Measurements from ENCODE around the gene KMO.

KMO gene

DNA sequence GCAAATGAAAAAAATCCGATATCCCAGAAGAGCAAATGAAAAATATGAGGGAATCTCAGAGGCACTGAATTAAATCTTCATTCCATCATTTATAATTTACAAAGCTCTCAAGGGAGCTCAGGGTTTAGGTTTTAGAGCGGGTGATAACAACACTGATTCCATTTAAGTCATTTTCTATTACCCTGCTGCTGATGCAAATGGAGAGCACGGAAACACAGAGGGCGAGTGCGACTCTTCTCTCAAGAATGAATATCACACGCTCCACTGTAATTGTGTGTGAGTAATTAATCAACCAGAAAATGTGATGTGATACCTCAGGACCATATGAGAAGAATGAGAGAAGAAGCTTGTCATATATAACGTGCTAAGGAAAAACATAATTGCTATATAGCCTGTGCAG, 85.2 kb downstream of the KMO start:
- TF ChIP-seq, protein P1, sequence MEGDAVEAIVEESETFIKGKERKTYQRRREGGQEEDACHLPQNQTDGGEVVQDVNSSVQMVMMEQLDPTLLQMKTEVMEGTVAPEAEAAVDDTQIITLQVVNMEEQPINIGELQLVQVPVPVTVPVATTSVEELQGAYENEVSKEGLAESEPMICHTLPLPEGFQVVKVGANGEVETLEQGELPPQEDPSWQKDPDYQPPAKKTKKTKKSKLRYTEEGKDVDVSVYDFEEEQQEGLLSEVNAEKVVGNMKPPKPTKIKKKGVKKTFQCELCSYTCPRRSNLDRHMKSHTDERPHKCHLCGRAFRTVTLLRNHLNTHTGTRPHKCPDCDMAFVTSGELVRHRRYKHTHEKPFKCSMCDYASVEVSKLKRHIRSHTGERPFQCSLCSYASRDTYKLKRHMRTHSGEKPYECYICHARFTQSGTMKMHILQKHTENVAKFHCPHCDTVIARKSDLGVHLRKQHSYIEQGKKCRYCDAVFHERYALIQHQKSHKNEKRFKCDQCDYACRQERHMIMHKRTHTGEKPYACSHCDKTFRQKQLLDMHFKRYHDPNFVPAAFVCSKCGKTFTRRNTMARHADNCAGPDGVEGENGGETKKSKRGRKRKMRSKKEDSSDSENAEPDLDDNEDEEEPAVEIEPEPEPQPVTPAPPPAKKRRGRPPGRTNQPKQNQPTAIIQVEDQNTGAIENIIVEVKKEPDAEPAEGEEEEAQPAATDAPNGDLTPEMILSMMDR (IDR thresholded peaks at IDR 0.05; ENCODE audit: low read depth, low read length): no peak
- H3K4me3 ChIP-seq (replicated peaks in 1 of 2; ENCODE audit: low read depth in 2 of 2, low read length in 2 of 2): no peak overlapping the region
- no peak for DNase-seq (ENCODE audit: low read depth in 2 of 2)

DNA sequence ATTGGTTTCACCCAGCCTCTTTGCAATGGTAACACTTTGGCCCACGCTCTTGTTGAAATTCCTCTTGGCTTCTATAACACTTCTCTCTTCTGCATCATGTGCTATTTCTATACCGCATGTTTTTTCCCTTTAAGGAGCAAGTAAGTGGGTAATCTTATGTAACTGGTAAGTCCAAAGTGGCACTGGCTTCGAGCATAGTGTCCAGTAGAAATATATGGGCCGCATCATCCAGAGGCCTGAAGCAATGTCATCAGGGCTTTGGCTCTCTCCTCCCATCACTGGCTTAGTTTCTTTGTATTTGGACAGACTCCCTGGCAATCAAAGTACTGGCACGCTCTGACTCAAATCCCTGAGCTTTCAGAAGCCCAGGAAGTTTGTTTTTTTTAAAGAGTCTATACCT, 90.5 kb downstream of the KMO start:
- DNase-seq (ENCODE audit: low read depth in 2 of 2): peak in 1 of 2 donors; percentile 42
- TF ChIP-seq, protein P1 (IDR thresholded peaks at IDR 0.05; ENCODE audit: low read depth, low read length): no peak
- H3K4me3 ChIP-seq (replicated peaks in 1 of 2; ENCODE audit: low read depth in 2 of 2, low read length in 2 of 2): no peak overlapping the region

DNA sequence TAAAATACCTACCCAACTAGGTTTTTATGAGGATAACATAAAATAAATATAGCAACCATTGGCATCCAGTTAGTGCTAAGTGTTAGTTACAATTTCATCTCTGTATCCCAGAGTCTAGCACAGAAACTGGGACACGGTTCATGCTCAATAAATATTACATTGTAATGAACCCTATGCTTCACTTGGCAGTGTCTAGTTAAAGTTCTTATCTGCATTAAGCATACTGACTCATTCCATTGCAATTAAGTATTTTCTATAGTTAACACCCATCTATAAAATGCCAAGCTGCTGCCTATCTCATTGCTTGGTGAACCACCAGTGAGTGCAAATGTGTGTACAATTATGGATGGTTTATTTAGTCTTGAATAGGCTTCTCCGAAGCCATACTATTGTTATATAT, 92.8 kb downstream of the KMO start:
- TF ChIP-seq, protein P1 (IDR thresholded peaks at IDR 0.05; ENCODE audit: low read depth, low read length): no peak
- no peak overlapping the region for H3K4me3 ChIP-seq (replicated peaks in 1 of 2; ENCODE audit: low read depth in 2 of 2, low read length in 2 of 2)
- DNase-seq (ENCODE audit: low read depth in 2 of 2): peak in 1 of 2 donors; percentile 48

DNA sequence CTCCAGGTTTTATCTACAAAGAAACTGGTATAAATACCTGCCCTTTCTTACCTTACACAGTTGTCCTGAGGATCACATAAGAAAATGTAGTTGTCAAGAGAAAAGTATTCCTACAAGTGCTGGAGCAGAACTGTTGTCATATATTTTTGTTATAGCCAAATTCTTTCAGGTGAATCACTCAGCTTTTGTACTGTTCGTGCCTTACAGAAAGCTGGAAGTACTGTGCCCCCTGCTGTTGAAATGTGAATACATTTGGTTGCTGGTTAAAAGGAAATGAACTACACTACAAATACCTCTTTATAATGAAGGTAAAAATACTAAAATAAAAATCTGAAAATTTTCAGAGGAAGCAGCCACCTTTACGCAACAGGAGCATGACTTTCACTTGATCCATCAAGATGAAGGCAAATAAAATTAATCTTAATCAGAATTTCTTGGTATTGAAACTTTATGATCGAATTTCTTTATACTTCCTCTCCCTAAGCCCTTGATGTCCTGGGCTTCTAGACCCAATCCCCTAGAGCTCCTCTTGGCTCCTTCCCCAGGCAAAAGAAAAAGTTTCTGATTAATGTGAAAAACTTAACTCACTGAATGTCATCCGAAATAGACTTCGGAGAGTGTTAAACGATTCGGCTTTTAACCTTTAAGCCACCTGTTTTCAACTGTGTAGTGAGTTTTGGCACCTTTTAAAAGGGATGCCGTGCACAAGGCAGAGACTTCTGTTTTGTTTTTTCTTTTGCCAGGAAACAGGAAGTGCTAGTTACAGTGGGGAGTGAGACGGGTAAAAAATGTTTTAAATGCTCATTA, 95.5 kb downstream of the KMO start:
- DNase-seq (ENCODE audit: low read depth in 2 of 2): peak; percentile 85 to 92
- H3K4me3 ChIP-seq (replicated peaks in 1 of 2; ENCODE audit: low read depth in 2 of 2, low read length in 2 of 2): no peak overlapping the region
- TF ChIP-seq, protein P1 (IDR thresholded peaks at IDR 0.05; ENCODE audit: low read depth, low read length): peak; percentile 67

DNA sequence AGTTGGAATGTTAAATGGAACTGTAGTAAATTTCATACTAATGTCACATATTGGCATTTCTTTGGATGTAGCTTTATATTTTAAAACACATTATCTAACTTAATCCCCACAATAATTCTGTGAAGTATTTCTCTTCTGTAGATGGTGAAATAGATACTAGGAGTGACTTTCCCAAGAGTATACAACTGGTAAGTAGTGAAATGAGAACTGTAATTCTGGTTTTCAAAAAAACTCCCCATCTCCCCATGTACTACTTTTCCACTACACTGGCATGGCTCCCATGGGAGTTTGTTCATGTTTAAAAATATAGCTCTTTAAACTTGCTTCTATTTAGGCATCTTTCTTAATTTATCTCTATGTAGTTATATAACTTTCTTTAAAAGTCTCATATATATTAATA, 97.8 kb downstream of the KMO start:
- TF ChIP-seq, protein P1 (IDR thresholded peaks at IDR 0.05; ENCODE audit: low read depth, low read length): no peak
- no peak for DNase-seq (ENCODE audit: low read depth in 2 of 2)
- no peak overlapping the region for H3K4me3 ChIP-seq (replicated peaks in 1 of 2; ENCODE audit: low read depth in 2 of 2, low read length in 2 of 2)

DNA sequence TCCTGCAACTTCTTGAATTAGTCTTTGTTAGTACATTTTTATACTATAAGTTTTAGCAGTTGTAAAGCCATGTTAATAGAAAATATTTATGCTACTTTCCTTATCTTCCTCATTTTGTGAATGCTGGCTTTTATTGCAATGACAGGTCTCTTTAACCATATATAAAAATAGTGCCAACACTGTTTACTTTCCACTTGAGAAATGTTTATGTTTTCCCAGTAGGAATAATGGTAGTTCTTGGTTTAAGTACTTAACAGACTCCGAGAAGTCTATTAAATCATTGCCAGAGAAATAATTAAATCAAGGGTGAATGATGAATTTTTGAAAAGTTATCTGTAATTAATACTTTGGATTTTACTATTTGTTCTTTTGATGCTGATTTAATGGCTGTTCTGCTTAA, 98.3 kb downstream of the KMO start:
- TF ChIP-seq, protein P1 (IDR thresholded peaks at IDR 0.05; ENCODE audit: low read depth, low read length): no peak
- DNase-seq (ENCODE audit: low read depth in 2 of 2): no peak
- H3K4me3 ChIP-seq (replicated peaks in 1 of 2; ENCODE audit: low read depth in 2 of 2, low read length in 2 of 2): no peak overlapping the region

DNA sequence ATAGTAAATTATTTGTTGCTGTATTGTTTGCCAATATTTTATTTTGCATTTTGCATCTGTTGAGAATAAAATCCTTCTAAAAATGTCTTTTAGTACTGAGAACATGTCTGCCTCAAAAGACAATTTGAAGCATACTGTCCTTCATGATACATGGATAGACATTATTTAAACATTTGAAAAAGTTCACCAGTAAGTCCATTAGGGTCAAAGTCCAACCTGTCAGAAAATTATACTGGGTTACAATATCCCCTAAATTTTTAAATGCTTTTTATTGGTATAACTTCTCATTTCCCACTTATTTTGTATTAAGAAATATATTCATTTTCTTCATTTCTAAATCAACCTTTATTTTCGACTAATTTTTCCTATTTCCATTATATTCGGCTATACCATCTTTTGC, 98.7 kb downstream of the KMO start:
- H3K4me3 ChIP-seq (replicated peaks in 1 of 2; ENCODE audit: low read depth in 2 of 2, low read length in 2 of 2): no peak overlapping the region
- no peak for DNase-seq (ENCODE audit: low read depth in 2 of 2)
- TF ChIP-seq, protein P1 (IDR thresholded peaks at IDR 0.05; ENCODE audit: low read depth, low read length): no peak
